Measurements from ENCODE around the gene FNDC10.
A peak's percentile ranks its signal among the peaks of the same experiment; 100 is the strongest.

FNDC10 gene

DNA sequence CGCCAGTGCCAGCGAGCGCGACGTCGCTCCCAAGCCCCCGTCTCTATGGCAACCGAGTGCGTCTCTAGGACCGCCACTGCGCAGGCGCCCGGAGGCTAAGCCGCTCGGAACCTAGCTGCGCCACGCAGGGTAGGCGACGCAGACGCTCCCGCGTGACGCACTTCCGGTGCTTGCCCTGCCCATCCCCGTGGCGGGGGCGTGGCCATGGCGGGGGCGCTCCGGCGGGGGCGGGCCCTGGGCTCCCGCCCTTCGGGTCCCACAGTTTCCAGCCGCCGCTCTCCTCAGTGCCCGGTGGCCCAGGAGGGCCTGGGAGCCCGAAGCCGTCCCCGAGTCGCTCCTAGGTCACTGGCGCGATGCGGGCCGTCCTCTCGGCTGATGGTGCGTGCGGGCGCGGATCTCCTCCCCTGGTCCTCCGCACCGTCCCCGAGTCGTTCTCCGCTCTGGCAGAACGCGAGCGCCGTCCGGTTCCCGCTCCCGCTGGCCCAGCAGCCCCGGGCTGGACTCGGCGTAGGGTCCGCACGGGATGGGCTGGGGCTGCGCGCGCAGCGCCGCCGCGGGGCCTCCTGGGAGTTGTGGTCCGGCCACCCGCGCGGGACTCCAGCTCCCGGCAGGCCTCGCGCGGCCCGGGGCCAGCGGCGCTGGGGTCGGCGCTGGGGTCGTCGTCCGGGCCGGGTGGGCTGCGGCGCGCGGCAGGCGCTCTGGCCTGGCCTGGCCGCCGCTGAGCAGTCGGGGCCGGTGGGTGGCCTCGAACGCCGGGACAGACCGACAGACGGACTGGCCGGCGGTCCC lies 15.5 kb upstream of the FNDC10 start, which contains the start of gene MIB2:
MIB2 (plus strand) TSS at position 245 of the 789 bp plus-strand sequence. CDS start 7,953 bp downstream, outside the sequence.
- peak; percentile 97 for DNase-seq

GRCh38 chr1:1614954-1615255 lies 15.0 kb upstream of the FNDC10 start:
- DNase-seq = no peak

DNA sequence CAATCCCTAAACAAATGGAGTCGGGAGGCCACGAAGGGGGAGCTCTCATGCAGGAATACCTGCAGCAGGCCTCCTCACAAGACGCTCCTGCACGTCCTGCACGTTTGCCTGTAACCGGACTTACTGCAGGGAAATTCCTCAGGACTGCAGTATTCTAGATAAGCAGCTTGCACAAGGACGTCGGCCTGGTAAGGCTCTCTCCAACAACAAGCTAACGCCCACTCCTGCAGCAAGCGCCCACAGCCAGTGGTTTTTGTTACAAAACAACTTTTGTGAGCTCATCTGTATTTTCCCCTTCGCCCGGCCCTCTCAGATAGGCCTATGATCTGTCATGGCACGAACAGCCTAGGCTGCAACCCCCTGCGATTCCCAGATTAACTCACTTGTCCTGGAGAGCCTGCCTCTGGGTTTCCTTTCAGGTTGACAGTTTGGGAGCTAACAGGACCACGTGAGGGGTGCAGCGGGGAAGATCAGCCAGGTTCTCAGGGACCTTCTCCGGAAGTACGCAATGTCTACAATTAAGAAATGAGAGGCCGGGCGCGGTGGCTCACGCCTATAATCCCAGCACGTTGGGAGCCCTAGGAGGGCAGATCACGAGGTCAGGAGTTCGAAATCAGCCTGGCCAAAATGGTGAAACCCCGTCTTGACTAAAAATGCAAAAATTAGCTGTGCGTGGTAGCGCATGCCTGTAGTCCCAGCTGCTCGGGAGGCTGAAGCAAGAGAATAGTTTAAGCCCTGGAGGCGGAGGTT lies 14.4 kb upstream of the FNDC10 start:
- no peak for DNase-seq

DNA sequence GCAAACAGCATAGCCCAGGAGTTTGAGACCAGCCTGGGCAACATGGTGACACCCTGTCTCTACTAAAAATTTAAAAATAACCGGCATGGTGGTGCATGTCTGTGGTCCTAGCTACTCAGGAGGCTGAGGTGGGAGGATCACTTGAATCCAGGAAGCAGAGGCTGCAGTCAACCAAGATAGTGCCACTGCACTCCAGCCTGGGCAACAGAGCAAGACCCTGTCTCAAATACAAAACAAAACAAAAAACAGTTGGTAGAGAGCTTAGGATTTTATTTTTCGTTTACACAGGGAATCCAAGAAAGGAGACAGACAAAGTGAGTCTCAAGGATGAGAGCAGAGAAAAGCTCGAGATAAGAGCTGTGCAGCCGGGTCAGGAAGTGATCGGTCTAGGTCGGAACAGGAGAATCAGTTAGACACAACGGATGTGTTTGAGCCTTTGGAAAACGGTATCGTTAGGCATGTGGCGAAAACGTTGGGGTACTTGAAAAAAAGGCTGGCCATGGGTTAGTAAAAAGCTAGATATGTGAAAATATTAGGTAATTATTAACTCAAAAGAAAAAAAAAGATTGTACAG lies 13.7 kb upstream of the FNDC10 start:
- DNase-seq = no peak

DNA sequence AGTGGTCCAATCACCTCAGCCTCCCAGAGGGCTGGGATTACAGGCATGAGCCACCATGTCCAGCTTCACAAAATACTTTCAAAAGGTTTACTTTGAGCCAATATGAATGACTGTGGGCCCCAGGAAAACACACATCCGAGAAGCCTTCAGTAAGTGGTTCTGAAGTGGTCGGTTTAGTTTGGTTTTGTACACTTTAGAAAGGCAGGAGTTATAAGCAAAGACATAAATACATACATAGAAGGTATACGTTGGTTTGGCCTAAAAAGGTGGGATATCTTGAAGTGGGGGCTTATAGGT lies 12.1 kb upstream of the FNDC10 start:
- no peak for DNase-seq

DNA sequence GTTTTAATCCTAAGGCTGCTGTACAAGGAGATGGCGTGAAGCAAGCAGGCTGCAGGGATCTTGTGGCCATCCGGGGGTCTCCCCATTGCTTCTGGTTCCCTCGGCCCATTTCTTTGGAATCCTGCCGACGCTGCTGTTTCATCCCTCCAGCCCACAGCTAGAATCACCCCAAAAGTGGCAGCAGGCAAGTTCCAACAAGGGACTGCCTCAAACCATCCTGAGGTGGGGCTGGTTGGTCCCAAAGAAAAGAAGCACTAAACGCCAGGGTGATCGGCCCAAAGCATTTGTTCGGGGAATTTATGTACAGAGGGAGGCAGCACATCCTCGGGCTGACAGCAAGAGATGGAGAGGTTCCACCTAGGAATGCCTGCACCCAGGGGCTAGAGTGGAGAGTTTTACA lies 10.9 kb upstream of the FNDC10 start:
- DNase-seq = no peak

DNA sequence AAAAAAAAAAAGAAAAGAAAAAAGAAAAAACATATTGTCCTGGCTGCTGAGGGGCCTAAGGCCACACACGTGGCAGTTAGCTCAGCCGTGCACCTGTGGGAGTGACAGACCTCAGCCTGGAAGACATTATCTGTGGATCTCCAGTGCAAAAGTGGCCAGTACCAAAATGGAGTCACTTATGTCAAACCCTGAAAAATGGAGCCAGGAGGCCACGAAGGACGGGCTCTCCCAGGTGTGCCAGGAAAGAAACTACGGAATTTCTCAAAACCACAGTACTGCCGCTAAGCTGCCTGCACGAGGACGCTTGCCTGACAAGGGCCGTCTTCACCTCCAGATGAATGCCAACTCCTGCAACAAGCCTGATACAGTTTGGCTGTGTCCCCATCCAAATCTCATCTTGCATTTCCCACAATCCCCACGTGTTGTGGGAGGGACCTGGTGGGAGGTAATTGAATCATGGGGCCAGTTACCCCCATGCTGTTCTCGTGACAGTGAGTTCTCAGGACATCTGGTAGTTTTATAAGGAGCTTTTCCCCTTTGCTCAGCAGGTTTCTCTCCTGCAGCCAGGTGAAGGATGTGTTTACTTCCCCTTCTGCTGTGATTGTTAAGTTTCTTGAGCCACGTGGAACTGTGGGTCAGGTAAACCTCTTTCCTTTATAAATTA lies 10.0 kb upstream of the FNDC10 start:
- no peak for DNase-seq

DNA sequence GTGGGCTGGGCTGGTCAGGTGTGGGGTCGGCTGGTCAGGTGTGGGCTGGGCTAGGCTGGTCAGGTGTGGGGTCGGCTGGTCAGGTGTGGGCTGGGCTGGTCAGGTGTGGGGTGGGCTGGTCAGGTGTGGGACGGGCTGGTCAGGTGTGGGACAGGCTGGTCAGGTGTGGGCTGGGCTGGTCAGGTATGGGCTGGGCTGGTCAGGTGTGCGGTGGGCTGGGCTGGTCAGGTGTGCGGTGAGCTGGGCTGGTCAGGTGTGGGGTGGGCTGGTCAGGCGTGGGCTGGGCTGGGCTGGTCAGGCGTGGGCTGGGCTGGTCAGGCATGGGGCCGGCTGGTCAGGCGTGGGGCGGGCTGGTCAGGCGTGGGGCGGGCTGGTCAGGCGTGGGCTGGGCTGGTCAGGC lies 6.3 kb upstream of the FNDC10 start:
- DNase-seq = no peak

DNA sequence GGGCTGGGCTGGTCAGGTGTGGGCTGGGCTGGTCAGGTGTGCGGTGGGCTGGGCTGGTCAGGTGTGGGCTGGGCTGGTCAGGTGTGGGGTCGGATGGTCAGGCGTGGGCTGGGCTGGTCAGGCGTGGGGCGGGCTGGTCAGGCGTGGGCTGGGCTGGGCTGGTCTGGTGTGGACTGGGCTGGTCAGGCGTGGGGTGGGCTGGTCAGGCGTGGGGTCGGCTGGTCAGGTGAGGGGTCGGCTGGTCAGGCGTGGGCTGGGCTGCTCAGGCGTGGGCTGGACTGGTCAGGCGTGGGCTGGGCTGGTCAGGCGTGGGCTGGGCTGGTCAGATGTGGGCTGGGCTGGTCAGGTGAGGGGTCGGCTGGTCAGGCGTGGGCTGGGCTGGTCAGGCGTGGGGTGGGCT lies 5.8 kb upstream of the FNDC10 start:
- no peak for DNase-seq

- no peak for DNase-seq
Observed at GRCh38 chr1:1605034-1605591, 5.2 kb upstream of the FNDC10 start.

GRCh38 chr1:1604374-1605033 lies 4.6 kb upstream of the FNDC10 start:
- DNase-seq = no peak

DNA sequence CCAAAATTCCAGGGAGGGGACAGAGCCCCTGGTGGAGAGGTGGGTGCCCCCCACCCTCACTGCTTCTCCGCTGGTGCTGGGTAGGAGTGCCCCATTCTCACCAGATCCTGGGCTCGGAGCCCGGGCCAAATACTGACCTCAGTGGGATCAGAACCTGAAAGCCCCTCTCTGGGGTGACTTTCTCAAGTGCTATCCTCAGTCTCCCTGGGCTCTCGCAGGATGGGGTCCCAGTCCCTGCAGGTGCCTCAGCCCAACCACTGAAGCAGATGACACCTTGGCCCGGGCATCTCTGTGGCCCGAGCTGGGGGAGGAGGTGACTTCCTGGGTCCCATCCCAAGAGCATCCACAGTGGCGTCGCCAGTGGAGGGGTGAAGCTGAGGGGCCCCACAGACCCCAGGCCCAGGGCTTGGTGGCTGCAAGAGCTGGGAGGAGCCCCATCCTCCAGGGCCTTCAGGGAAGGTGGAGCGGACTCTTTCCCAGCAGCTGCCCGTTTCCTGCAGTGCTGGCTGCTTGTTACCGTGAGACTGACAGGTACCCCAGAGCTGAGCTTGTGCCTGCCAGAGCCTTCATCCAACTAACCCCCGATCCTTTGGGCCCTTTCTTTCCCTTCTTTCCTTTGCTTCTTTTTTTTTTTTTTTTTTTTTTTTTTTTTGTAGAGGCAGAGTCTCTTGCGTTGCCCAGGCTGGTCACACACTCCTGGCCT lies 3.9 kb upstream of the FNDC10 start:
- no peak for DNase-seq

- DNase-seq = no peak
Observed at GRCh38 chr1:1602968-1603506, 3.1 kb upstream of the FNDC10 start.

DNA sequence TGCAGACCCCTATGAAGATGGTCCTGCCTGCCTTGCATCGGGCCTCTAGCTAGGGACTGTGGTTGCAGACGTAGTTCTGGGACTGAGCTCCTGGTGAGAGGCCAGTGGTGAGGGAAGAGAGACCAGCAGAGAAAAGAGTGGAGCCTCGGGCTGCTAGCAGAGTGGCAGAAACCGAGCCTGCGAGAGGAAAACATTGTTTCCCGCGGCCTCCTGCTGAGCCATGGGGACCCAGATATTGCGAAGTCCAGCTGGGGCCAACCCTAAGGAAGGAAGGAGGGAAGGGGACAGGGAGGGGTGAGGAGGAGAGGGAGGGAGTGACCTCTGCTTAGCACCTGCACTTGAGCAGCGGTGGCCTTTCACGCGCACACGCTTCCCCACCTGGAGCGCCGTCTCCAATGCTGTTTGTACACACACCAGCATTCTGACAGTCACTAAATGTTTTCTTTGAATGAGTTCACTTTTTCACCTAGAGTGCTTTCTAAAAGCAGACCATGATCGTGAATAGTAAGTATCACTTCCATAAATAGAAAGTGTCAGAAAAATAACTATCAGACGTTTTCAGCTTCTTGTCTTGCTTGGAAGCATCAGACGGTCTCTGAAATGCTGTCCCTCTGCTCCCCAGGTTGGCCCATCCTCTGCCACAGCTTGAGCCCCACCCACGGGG lies 2.5 kb upstream of the FNDC10 start:
- no peak for DNase-seq

GRCh38 chr1:1601564-1602303 lies 1.8 kb upstream of the FNDC10 start:
- DNase-seq = no peak

DNA sequence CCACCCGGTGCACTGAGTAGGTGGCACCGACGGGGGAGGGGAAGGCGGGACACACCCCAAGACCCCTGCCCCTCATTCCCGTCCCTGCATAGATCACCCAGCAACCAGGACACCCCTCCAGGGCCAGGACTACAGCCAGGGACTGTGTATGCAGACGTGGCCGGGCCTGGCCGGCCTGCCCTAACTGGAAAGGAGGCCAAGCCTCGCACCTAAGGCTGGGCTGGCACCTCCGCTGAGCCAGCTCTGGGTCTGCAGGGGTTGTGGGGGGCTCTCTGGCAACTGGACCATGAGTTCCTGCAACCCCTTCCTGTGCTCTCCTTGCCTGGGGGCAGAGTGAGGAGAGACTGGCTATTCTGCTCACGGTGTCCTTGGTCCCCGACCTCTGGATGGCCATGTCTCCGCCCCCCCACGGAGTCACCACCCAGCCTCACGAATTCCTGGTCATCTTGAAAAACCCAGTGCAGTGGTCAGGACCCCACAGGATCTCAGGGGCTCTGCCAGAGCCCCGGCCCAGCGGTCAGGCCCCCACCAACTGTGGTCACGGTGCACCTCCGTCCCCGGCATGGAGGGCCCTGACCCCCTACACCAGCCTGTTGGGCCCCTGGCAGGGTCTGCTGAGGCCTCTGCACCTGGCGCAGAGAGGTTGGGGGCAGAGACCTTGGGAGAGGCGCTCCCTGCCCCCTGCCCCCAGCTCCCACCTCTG lies 1.1 kb upstream of the FNDC10 start:
- DNase-seq = no peak

DNA sequence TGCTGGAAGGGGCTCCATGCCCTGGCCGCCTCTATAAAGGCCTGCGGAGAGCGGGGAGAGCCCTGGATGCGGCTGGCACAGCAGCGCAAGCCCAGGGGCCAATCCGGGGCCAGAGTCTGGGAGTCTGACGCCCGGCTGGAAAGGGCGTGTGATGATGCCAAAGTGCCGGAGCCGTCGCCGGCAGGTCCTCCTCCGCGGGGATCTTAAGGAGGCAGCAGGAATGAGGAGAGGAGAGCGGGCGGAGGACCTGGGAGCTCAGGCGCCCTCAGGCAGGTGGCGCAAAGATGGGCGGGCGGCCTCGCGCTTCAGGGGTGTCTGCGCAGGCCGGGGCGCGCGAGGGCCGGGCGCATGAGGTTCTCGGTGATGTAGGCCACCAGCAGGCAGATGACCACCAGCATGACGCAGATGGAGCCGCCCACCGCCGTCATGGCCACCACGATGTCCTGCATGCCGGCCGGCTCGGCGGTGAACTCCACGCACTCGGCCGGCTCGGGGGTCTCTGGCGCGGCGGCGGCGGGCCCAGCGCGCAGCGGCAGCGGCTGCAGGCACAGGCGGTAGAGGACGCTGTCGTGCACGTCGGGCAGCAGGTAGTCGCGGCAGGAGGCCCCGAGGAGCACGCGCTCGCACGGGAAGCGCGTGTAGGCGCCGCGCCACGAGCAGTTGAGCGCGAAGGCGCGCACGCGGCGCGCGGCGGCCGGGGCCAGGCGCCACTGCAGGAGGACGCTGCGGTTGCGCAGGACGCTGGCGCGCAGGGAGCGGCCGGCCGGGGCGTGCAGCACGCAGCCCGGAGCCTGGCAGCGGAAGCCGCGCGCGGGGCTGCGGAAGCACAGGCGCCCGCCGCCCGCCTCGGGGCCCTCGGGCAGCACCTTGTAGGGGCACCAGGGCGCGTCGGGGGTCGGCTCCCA lies 653 bp downstream of the FNDC10 start:
- DNase-seq = no peak

DNA sequence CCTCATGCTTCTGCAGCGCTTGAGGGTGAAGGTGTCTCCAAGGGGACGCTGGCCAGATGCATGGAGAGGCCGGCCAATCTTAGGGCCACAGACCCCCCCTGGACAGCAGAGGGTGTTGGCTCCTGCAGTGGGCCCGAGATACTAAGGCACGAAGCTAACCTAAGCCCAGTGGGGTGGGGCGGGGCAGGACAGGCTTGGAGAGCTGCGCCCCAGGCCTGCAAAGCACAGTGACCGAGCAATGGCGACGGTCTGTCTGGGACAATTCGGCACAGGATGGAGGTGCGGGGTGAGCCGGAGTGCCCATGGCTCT lies 1.3 kb downstream of the FNDC10 start:
- no peak for DNase-seq

Data from midbrain (tissue), 1 donor.